Stimulated activated CD4-positive, alpha-beta T cell treated with anti-CD3 and anti-CD28 coated beads, Interleukin-4, amount 100 ng/mL, for 24 hours (primary cell): Measurements from ENCODE around the gene THY1.
"Not testable (repeated sequence)": the region's sequence is repeated elsewhere in the genome, so short reads cannot be mapped to it uniquely, and the experiment has no call there.

Experiments used
- DNase-seq: peaks from one replicate; pipeline ENCODE4 v3.0.0-alpha.2; 2020

The THY1 gene

GRCh38 chr11:119417726-119418540, 5.0 kb downstream of the THY1 start:
- no peak for DNase-seq

- no peak for DNase-seq
Measured at GRCh38 chr11:119416606-119417580, 6.1 kb downstream of the THY1 start.

- no peak for DNase-seq
Measured at GRCh38 chr11:119415966-119416365, 7.0 kb downstream of the THY1 start.

- DNase-seq: no peak
Measured at GRCh38 chr11:119415517-119415916, 7.5 kb downstream of the THY1 start.

- DNase-seq: no peak
Measured at GRCh38 chr11:119414734-119415133, 8.2 kb downstream of the THY1 start.

GRCh38 chr11:119414321-119414720, 8.7 kb downstream of the THY1 start:
- DNase-seq: no peak

- DNase-seq: no peak
Measured at GRCh38 chr11:119412072-119412471, 10.9 kb downstream of the THY1 start.

- DNase-seq: no peak
Measured at GRCh38 chr11:119410501-119410900, 12.5 kb downstream of the THY1 start.

GRCh38 chr11:119409731-119410130, 13.2 kb downstream of the THY1 start:
- DNase-seq: no peak

- DNase-seq: no peak
Measured at GRCh38 chr11:119406005-119406404, 17.0 kb downstream of the THY1 start.

- DNase-seq: not testable (repeated sequence)
Measured at GRCh38 chr11:119405448-119405847, 17.5 kb downstream of the THY1 start.

- DNase-seq: no peak
Measured at GRCh38 chr11:119404872-119405271, 18.1 kb downstream of the THY1 start.

- no peak for DNase-seq
Measured at GRCh38 chr11:119403021-119403420, 20.0 kb downstream of the THY1 start.

- no peak for DNase-seq
Measured at GRCh38 chr11:119402470-119402869, 20.5 kb downstream of the THY1 start.

GRCh38 chr11:119400860-119401259, 22.1 kb downstream of the THY1 start:
- DNase-seq: no peak

- DNase-seq: no peak
Measured at GRCh38 chr11:119397740-119398139, 25.2 kb downstream of the THY1 start.

- no peak for DNase-seq
Measured at GRCh38 chr11:119396835-119397234, 26.1 kb downstream of the THY1 start.

- no peak for DNase-seq
Measured at GRCh38 chr11:119391275-119391674, 31.7 kb downstream of the THY1 start.

GRCh38 chr11:119389611-119390254, 33.2 kb downstream of the THY1 start:
- DNase-seq: no peak

GRCh38 chr11:119388103-119388502, 34.9 kb downstream of the THY1 start:
- DNase-seq: no peak

- DNase-seq: no peak
Measured at GRCh38 chr11:119384332-119384731, 38.6 kb downstream of the THY1 start.

GRCh38 chr11:119382513-119382912, 40.5 kb downstream of the THY1 start:
- DNase-seq: not testable (repeated sequence)

GRCh38 chr11:119382101-119382500, 40.9 kb downstream of the THY1 start:
- no peak for DNase-seq
